ENCODE data around the gene PCSK1. TPM values are rescaled to one million over a fixed set of nuclear protein-coding genes. Genes with fewer than 3 reads are reported as not detected.
"Not testable (repeated sequence)": the region's sequence is repeated elsewhere in the genome, so short reads cannot be mapped to it uniquely, and the experiment has no call there.

PCSK1 gene
- total RNA-seq, 1 donor = 1.1 TPM

DNA sequence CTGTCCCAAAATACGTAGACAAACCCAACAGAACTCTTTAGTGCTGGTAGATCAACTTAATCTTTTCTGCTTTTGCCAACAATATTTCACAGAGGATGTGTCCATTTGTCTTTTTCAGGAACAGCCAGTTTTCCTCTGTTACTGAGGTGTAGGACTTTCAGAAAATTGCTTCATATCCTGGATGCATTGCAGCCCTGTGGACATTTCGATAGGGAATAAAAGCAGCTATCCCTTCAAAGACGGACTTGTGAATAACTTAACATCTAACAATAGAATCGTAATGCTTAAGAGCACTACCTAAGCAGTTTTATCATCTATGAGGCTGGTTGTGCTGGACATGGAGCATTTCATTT, 59.7 kb downstream of the PCSK1 start:
- H3K4me1 ChIP-seq (ENCODE audit: insufficient read depth, low read length) = no peaks in the 10 kb centered on the region
- H4K20me1 ChIP-seq (ENCODE audit: insufficient read depth, low read length) = no peaks in the 10 kb centered on the region
- H3K36me3 ChIP-seq (ENCODE audit: insufficient read depth, low read length) = no peaks in the 10 kb centered on the region
- H3K9me3 ChIP-seq (ENCODE audit: low read depth, low read length) = no peaks in the 10 kb centered on the region
- no peak for DNase-seq (ENCODE audit: insufficient read length, low spot score, missing footprints)
- H3K4me2 ChIP-seq (ENCODE audit: insufficient read depth, low read length) = no peak overlapping the region
- H3K27me3 ChIP-seq (ENCODE audit: insufficient read depth, low read length) = no peaks in the 10 kb centered on the region
- H3K79me2 ChIP-seq (ENCODE audit: insufficient read depth, low read length) = no peaks in the 10 kb centered on the region
- H3K27ac ChIP-seq (ENCODE audit: low read depth, low read length) = no peak overlapping the region
- H3K4me3 ChIP-seq (ENCODE audit: insufficient read depth, low read length) = no peak overlapping the region
- H2AFZ ChIP-seq (ENCODE audit: low read length) = no peak overlapping the region
- TF ChIP-seq, protein P1, sequence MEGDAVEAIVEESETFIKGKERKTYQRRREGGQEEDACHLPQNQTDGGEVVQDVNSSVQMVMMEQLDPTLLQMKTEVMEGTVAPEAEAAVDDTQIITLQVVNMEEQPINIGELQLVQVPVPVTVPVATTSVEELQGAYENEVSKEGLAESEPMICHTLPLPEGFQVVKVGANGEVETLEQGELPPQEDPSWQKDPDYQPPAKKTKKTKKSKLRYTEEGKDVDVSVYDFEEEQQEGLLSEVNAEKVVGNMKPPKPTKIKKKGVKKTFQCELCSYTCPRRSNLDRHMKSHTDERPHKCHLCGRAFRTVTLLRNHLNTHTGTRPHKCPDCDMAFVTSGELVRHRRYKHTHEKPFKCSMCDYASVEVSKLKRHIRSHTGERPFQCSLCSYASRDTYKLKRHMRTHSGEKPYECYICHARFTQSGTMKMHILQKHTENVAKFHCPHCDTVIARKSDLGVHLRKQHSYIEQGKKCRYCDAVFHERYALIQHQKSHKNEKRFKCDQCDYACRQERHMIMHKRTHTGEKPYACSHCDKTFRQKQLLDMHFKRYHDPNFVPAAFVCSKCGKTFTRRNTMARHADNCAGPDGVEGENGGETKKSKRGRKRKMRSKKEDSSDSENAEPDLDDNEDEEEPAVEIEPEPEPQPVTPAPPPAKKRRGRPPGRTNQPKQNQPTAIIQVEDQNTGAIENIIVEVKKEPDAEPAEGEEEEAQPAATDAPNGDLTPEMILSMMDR (IDR thresholded peaks at IDR 0.05; ENCODE audit: extremely low read depth, low read depth, low read length) = no peak

DNA sequence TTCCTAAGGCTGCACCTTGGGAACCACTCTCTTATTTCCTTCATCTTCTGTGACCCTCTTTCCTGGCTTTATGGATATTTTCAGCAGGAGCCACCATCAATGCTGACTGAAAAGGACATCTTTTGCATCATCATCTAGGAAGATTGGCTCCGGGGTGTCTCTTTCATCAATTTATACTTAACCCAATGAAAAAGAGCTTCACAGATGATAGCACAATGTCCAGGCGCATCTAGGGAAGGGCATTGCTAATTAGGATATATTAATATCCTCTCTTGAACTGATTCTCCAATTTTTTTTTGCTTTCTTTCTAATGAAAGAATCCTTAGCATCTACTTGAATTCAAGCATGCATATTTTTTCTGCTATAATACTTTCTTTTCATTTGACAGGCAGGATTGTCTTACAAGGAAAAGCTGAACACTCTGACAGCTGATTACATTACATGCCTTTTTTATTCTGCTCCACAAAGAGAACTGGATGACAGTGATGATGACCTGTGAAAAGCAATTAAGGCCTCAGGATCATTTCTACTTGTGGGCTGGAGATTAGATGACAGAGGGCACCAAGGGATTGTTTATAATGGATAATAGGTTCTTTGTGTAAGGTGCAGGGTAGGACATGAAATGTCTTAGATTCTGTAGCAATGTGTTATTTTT, 60.2 kb downstream of the PCSK1 start:
- Histone ChIP-seq H3K27ac (ENCODE audit: low read depth, low read length) (no peak overlapping the region), H3K4me2 (ENCODE audit: insufficient read depth, low read length) (no peak overlapping the region), H3K9me3 (ENCODE audit: low read depth, low read length) (no peaks in the 10 kb centered on the region), H3K36me3 (ENCODE audit: insufficient read depth, low read length) (no peaks in the 10 kb centered on the region), H3K79me2 (ENCODE audit: insufficient read depth, low read length) (no peaks in the 10 kb centered on the region), H3K4me3 (ENCODE audit: insufficient read depth, low read length) (no peak overlapping the region), H3K4me1 (ENCODE audit: insufficient read depth, low read length) (no peaks in the 10 kb centered on the region), H4K20me1 (ENCODE audit: insufficient read depth, low read length) (no peaks in the 10 kb centered on the region), H2AFZ (ENCODE audit: low read length) (no peak overlapping the region), H3K27me3 (ENCODE audit: insufficient read depth, low read length) (no peaks in the 10 kb centered on the region)
- TF ChIP-seq, protein P1 (IDR thresholded peaks at IDR 0.05; ENCODE audit: extremely low read depth, low read depth, low read length) = no peak
- no peak for DNase-seq (ENCODE audit: insufficient read length, low spot score, missing footprints)

DNA sequence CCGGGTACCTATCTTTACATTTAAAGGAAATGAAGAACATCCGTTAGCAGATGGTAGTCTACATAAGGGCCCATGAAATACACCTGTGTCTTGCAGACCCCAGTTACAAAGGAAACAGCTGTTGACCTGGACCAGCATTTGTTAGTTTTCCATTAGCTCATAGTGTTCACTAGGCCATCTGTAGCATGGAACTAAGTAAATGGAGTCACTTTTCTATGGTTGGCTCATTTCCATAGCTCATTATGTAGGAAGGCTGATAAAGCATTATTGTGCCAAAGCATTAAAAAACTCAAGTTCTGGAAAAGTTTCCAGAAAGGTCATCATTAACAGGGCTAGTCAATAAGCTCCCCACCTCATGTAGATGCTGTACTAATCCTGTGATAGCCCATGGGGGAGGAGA, 62.1 kb downstream of the PCSK1 start:
- TF ChIP-seq, protein P1 (IDR thresholded peaks at IDR 0.05; ENCODE audit: extremely low read depth, low read depth, low read length) = no peak
- Histone ChIP-seq H3K4me3 (ENCODE audit: insufficient read depth, low read length) (no peak overlapping the region), H3K9me3 (ENCODE audit: low read depth, low read length) (no peaks in the 10 kb centered on the region), H2AFZ (ENCODE audit: low read length) (no peak overlapping the region), H3K4me2 (ENCODE audit: insufficient read depth, low read length) (no peak overlapping the region), H3K4me1 (ENCODE audit: insufficient read depth, low read length) (no peaks in the 10 kb centered on the region), H3K27ac (ENCODE audit: low read depth, low read length) (no peak overlapping the region), H3K36me3 (ENCODE audit: insufficient read depth, low read length) (no peaks in the 10 kb centered on the region), H3K79me2 (ENCODE audit: insufficient read depth, low read length) (no peaks in the 10 kb centered on the region), H4K20me1 (ENCODE audit: insufficient read depth, low read length) (no peaks in the 10 kb centered on the region), H3K27me3 (ENCODE audit: insufficient read depth, low read length) (no peaks in the 10 kb centered on the region)
- no peak for DNase-seq (ENCODE audit: insufficient read length, low spot score, missing footprints)

DNA sequence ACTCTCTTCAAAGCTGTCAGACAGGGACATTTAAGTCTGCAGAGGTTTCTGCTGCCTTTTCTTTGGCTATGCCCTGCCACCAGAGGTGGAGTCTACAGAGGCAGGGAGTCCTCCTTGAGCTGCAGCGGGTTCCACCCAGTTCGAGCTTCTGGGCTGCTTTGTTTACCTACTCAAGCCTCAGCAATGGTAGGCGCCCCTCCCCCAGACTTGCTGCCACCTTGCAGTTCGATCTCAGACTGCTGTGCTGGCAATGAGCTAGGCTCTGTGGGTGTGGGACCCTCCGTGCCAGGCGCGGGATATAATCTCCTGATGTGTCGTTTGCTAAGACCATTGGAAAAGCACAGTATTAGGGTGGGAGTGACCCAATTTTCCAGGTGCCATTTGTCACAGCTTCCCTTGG, 65.7 kb downstream of the PCSK1 start:
- not testable (repeated sequence) for H3K4me3 ChIP-seq (ENCODE audit: insufficient read depth, low read length); H4K20me1 ChIP-seq (ENCODE audit: insufficient read depth, low read length); H3K27me3 ChIP-seq (ENCODE audit: insufficient read depth, low read length); H3K79me2 ChIP-seq (ENCODE audit: insufficient read depth, low read length); H3K36me3 ChIP-seq (ENCODE audit: insufficient read depth, low read length); H3K27ac ChIP-seq (ENCODE audit: low read depth, low read length); H3K4me1 ChIP-seq (ENCODE audit: insufficient read depth, low read length); H3K4me2 ChIP-seq (ENCODE audit: insufficient read depth, low read length); H2AFZ ChIP-seq (ENCODE audit: low read length); H3K9me3 ChIP-seq (ENCODE audit: low read depth, low read length); DNase-seq (ENCODE audit: insufficient read length, low spot score, missing footprints)

Data from osteoblast (primary cell).